Posterior vena cava (tissue), 2 donors: Measurements from ENCODE around the gene TMEM114. TPM values are rescaled to one million over a fixed set of nuclear protein-coding genes. Genes with fewer than 3 reads are reported as not detected.

Source experiments
- DNase-seq: peaks from one replicate; pipeline ENCODE4 v3.0.0-alpha.2; 2020; ENCODE audit warnings: low spot score
- intact Hi-C, 2 donors: fragments of 100-400 bp; cut with DNase I; formaldehyde crosslinking; loops; one replicate each; pipeline versions ENCODE4 v1.14.1 to v1.14.2; 2022 to 2023
- total RNA-seq, 2 donors: library from RNA; stranded (reverse); fragmentation: NEBNext Ultra II Directional; extraction: Animal tissue kit (Norgen Biotek cat#: 25700); gene quantifications; one replicate each; pipeline ENCODE4 v1.2.1, GENCODE V29; 2021
- donor health status: DM: yes; HTN: yes; CAD: no.
- donor health status: DM: yes; HTN: yes; CAD: no.

Gene TMEM114
- total RNA-seq, 2 donors from 2014 or later = not detected

DNA sequence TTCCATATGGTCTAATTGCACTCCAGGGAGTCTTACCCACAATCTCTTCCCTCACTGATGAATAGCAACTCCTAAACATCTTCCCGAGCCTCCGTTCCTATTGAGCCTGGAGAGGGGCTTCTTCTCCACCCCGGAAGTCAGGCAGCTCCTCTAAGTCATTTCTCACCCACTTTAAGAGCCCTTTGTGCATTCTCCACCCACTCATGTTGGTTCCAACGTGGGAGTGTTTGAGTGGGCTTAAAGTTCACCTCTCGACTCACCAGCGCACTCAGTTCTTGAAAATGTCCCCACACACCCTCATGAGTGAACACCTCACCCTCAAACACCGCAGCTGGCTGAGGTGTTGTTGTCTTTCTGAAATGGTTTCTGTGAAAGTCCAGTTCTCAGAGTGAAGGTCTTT is 67.6 kb downstream of the TMEM114 start:
- DNase-seq = no peak
- intact Hi-C loops = no loop called here

- no peak for DNase-seq
- intact Hi-C loops = no loop called here
These were observed 70.7 kb downstream of the TMEM114 start for GRCh38 chr16:8519643-8520042.

Other genes with a start within 250 kb of the TMEM114 start
- gene METTL22, start 31.2 kb upstream of the TMEM114 start, total RNA-seq = 10 to 100 TPM; 27.4 to 30.7 TPM
- gene ABAT, start 84.1 kb upstream of the TMEM114 start, total RNA-seq = 1 to 10 TPM; 2.2 to 4.4 TPM
- gene TMEM186, start 207.1 kb upstream of the TMEM114 start, total RNA-seq = 1 to 10 TPM; 5.4 to 6.4 TPM
- 10 to 100 TPM; 26.1 to 30.6 TPM for gene PMM2, start 207.3 kb upstream of the TMEM114 start, total RNA-seq